ENCODE measurements around the gene GOLM1.

DNA sequence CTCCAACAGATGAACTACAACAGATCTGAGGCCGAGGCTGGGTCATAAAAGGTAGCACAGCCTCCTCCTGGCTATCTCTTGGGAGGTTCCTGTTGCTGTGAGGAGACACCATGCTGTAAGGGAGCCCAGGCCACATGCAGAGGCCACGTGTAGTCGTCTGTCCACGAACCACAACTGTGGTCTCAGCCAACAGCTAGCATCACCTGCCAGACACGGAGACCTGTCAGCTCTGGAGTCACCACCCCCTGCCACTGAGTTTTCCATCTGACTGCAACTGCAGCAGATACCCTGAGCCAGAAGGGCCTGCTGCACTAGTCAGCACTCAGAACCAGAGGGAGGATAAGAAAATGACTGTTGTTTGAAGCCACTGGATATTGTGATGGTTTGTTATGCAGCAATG lies 12.7 kb upstream of the GOLM1 start:
- TF ChIP-seq CTCF (IDR thresholded peaks at IDR 0.05; ENCODE audit: borderline replicate concordance, extremely low read depth, low read length, poor library complexity, severe bottlenecking) = no peak
- TF ChIP-seq EZH2 (IDR thresholded peaks at IDR 0.05; ENCODE audit: borderline replicate concordance, low read depth, low read length, severe bottlenecking) = no peak
